ENCODE results near the gene JPH4. TPM values are rescaled to one million over a fixed set of nuclear protein-coding genes. Genes with fewer than 3 reads are reported as not detected.

JPH4 gene
- total RNA-seq, 1 donor from 2014 or later: 0.20 TPM

DNA sequence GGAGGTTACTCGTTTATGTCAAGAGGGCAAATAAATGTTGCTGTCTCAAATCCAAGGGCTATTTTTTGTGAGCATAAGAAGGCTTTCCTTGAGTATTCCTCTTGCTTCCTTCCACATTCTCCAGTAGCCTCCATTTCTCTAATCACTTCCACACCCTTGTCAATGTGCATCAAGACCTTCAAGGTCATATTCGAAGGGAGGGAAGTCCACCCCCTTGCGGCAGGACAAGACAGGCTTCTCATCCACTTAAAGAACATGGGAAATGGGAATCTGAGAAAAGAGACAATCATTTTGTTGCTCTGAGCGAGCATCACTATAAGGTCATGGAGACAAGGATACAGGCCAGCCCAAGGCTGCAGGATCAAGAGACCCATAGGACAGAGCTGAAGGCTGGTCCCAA lies 44.4 kb upstream of the JPH4 start:
- Mint-ChIP-seq H3K27ac (ENCODE audit: unreplicated experiment) (no peak overlapping the region), H3K9me3 (ENCODE audit: low read depth) (peaks cover 13% of the 10 kb centered on the region), H3K36me3 (ENCODE audit: low read depth) (no peaks in the 10 kb centered on the region), H3K4me3 (ENCODE audit: unreplicated experiment) (no peak overlapping the region), H3K27me3 (ENCODE audit: low read depth) (peaks cover 28% of the 10 kb centered on the region), H3K4me1 (ENCODE audit: low read depth) (no peaks in the 10 kb centered on the region)
- TF ChIP-seq, protein P1, sequence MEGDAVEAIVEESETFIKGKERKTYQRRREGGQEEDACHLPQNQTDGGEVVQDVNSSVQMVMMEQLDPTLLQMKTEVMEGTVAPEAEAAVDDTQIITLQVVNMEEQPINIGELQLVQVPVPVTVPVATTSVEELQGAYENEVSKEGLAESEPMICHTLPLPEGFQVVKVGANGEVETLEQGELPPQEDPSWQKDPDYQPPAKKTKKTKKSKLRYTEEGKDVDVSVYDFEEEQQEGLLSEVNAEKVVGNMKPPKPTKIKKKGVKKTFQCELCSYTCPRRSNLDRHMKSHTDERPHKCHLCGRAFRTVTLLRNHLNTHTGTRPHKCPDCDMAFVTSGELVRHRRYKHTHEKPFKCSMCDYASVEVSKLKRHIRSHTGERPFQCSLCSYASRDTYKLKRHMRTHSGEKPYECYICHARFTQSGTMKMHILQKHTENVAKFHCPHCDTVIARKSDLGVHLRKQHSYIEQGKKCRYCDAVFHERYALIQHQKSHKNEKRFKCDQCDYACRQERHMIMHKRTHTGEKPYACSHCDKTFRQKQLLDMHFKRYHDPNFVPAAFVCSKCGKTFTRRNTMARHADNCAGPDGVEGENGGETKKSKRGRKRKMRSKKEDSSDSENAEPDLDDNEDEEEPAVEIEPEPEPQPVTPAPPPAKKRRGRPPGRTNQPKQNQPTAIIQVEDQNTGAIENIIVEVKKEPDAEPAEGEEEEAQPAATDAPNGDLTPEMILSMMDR (IDR thresholded peaks at IDR 0.05): no peak
- DNase-seq (ENCODE audit: low spot score): no peak

DNA sequence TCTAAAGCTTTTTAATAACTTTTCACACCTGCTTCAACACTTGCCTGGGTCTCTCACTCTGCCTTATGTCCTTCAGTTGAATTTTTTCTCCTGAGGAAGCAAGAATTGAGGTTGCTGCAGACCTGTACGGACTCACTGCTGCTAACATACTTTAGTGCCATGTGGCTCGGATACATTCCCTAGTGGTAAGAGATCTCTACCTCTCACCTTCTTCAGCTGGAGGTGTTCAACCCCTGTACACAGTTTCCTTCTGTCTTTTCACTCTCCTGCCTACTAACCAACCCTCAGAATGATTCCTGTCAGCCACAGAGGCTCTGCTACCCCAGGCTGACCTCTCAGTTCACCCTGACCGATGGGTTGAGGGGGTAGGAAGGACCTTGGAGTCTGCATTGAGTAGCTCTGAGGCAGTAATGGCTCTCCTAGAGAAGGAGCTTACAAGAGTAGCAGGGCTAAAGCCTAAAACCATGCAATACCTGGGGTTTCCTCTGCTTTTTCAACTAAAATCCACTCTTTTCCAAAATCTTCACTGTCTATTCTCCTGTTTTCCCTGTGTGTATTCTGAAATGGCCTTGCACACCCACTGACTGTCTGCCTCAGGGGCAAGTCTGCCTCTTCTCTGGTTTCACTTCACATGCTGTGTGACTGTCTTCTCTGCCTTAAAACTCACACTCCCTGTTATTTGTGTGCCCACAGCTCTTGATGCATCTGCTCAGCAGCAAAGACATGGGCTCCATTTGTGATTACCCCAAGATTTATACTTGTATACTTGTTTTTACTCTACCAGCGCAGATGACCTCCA lies 43.5 kb upstream of the JPH4 start:
- no peaks in the 10 kb centered on the region for H3K36me3 Mint-ChIP-seq (ENCODE audit: low read depth)
- TF ChIP-seq, protein P1 (IDR thresholded peaks at IDR 0.05): no peak
- no peak overlapping the region for H3K4me3 Mint-ChIP-seq (ENCODE audit: unreplicated experiment)
- H3K9me3 Mint-ChIP-seq (ENCODE audit: low read depth): peaks cover 13% of the 10 kb centered on the region
- DNase-seq (ENCODE audit: low spot score): no peak
- H3K27ac Mint-ChIP-seq (ENCODE audit: unreplicated experiment): no peak overlapping the region
- no peaks in the 10 kb centered on the region for H3K4me1 Mint-ChIP-seq (ENCODE audit: low read depth)
- peaks cover 28% of the 10 kb centered on the region for H3K27me3 Mint-ChIP-seq (ENCODE audit: low read depth)

DNA sequence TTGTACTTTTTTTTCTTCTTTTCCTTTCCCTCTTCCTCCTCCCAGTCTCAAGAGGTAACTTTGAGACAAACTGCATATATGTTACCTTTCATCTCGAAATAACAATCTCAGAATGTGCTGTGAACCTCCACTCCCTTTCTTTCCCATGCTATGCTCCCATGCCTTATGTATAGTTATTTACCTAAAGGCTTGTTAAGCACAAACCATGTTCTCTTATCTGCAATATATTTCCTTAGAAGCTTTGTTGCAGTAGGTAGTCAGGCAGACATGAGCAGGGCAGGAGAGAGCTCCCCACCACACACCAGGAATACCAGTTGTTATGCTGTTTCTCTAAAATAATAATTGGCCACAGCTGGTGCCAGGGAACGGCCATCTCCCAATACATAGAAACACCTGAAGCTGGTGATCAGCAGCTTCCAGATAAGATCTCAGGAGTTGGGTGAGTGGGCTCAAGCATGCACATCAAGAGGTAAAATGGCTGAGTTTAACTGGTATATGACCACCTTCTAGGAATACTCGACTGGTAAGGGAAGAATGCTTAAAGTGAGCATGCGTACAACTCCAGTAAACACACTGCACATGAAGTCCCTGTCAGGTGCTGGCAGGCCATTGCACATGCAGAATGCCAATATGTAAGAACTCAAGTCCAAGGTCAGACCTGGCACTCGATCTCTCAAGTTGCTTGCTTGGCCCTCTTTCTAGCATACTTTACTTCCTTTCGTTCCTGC lies 42.8 kb upstream of the JPH4 start:
- Mint-ChIP-seq H3K4me1 (ENCODE audit: low read depth) (no peaks in the 10 kb centered on the region), H3K27me3 (ENCODE audit: low read depth) (peaks cover 28% of the 10 kb centered on the region), H3K36me3 (ENCODE audit: low read depth) (no peaks in the 10 kb centered on the region), H3K9me3 (ENCODE audit: low read depth) (peaks cover 13% of the 10 kb centered on the region), H3K4me3 (ENCODE audit: unreplicated experiment) (no peak overlapping the region), H3K27ac (ENCODE audit: unreplicated experiment) (no peak overlapping the region)
- TF ChIP-seq, protein P1 (IDR thresholded peaks at IDR 0.05): no peak
- no peak for DNase-seq (ENCODE audit: low spot score)

DNA sequence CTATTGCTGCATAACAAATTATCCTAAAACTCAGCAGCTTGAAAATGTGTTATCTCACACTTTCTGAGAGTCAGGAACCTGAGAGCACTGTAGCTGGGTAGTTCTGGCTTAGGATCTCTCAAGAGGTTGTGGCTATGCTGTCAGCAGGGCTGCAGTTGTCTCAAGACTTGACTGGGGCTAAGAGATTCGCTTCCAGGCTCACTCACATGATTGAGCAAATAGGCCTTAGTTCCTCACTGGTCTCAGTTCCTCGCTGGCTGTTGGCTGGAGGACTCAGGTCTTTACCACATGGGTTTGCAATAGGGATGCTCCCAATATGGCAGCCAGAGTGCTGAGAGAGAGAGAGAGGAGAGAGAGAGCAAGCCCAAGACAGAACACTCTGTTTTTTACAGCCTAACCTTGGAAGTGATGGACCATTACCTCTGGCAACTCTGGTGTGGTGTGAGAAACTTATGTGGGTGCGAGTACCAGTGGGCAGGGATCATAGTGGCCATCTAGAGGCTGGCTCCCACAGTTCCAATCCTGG lies 41.6 kb upstream of the JPH4 start:
- Mint-ChIP-seq H3K27me3 (ENCODE audit: low read depth) (peaks cover 33% of the 10 kb centered on the region), H3K27ac (ENCODE audit: unreplicated experiment) (no peak overlapping the region), H3K36me3 (ENCODE audit: low read depth) (no peaks in the 10 kb centered on the region), H3K4me3 (ENCODE audit: unreplicated experiment) (no peak overlapping the region), H3K9me3 (ENCODE audit: low read depth) (peaks cover 10% of the 10 kb centered on the region), H3K4me1 (ENCODE audit: low read depth) (no peaks in the 10 kb centered on the region)
- TF ChIP-seq, protein P1 (IDR thresholded peaks at IDR 0.05): no peak
- no peak for DNase-seq (ENCODE audit: low spot score)

DNA sequence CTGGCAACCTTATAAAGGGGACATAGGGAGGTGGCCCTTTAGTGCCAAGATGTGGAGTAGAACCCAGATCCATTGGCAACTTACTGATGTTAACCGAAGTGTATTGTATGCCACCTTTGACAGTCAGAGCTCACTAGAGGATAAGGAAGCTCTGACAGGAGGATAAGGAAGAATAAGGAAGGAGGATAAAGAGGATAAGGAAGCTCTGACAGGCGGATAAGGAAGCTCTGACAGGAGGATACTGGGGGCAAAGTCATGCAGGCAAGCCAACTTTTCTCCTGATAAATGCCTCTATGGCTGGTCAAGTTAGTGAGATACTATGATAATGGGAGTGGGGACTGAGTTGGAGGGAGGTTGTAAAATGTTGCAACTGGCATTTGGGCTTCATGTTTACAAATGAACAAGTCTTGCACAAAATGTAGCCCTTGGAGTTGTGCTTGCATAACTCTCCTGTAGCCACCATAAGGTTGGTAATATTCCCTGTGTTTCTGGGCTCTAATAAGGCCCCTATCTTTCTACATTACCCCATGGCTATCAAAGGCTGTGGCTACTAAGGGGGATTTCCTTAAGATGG lies 39.9 kb upstream of the JPH4 start:
- no peak for DNase-seq (ENCODE audit: low spot score)
- no peak overlapping the region for H3K4me3 Mint-ChIP-seq (ENCODE audit: unreplicated experiment)
- no peaks in the 10 kb centered on the region for H3K4me1 Mint-ChIP-seq (ENCODE audit: low read depth)
- TF ChIP-seq, protein P1 (IDR thresholded peaks at IDR 0.05): no peak
- H3K27me3 Mint-ChIP-seq (ENCODE audit: low read depth): peaks cover 45% of the 10 kb centered on the region
- no peak overlapping the region for H3K27ac Mint-ChIP-seq (ENCODE audit: unreplicated experiment)
- no peaks in the 10 kb centered on the region for H3K36me3 Mint-ChIP-seq (ENCODE audit: low read depth)
- no peaks in the 10 kb centered on the region for H3K9me3 Mint-ChIP-seq (ENCODE audit: low read depth)
